Hindlimb muscle (tissue), 1 donor: Measurements from ENCODE around the gene S100B. TPM values are rescaled to one million over a fixed set of nuclear protein-coding genes. Genes with fewer than 3 reads are reported as not detected.
A peak's percentile ranks its signal among the peaks of the same experiment; 100 is the strongest.
"Not testable (repeated sequence)": the region's sequence is repeated elsewhere in the genome, so short reads cannot be mapped to it uniquely, and the experiment has no call there.

ENCODE experiments used
- DNase-seq: peaks from one replicate; pipeline ENCODE4 v3.0.0-alpha.2; 2013
- polyA plus RNA-seq: library from polyadenylated mRNA; unstranded; fragments of 120-200 nt; gene quantifications from one replicate; pipeline ENCODE4 v1.2.1, GENCODE V29; 2013; ENCODE audit not compliant: insufficient read length

Gene S100B
- 10.1 TPM for polyA plus RNA-seq

GRCh38 chr21:46604975-46605766 is at the start of gene S100B:
Gene S100B (minus strand): TSS chr21:46605082. CDS start chr21:46602415, 2,667 bp downstream.
- peak; percentile 10 for DNase-seq

- DNase-seq, result no peak
These were observed 46.2 kb upstream of the S100B start for GRCh38 chr21:46651121-46651520.

- DNase-seq, result no peak
These were observed 45.7 kb upstream of the S100B start for GRCh38 chr21:46650476-46651098.

GRCh38 chr21:46649356-46649755 is 44.5 kb upstream of the S100B start:
- no peak for DNase-seq

- no peak for DNase-seq
These were observed 43.7 kb upstream of the S100B start for GRCh38 chr21:46648539-46648938.

GRCh38 chr21:46646541-46647154 is 41.8 kb upstream of the S100B start:
- no peak for DNase-seq

- no peak for DNase-seq
These were observed 41.0 kb upstream of the S100B start for GRCh38 chr21:46645840-46646239.

GRCh38 chr21:46643379-46644177 is 38.7 kb upstream of the S100B start:
- DNase-seq, result no peak

- no peak for DNase-seq
These were observed 36.8 kb upstream of the S100B start for GRCh38 chr21:46641656-46642055.

GRCh38 chr21:46639489-46640386 is 34.9 kb upstream of the S100B start:
- no peak for DNase-seq

GRCh38 chr21:46637952-46638746 is 33.3 kb upstream of the S100B start:
- no peak for DNase-seq

- no peak for DNase-seq
These were observed 31.8 kb upstream of the S100B start for GRCh38 chr21:46636550-46637285.

GRCh38 chr21:46636181-46636512 is 31.3 kb upstream of the S100B start:
- DNase-seq, result no peak

GRCh38 chr21:46635324-46636180 is 30.7 kb upstream of the S100B start, which contains the start of gene PRMT2:
Gene PRMT2 (plus strand): TSS chr21:46635674. CDS start chr21:46636952, 1,278 bp downstream.
- DNase-seq, result peak; percentile 99

- peak; percentile 90 for DNase-seq
These were observed 30.1 kb upstream of the S100B start for GRCh38 chr21:46634966-46635323.

GRCh38 chr21:46634427-46634826 is 29.5 kb upstream of the S100B start:
- no peak for DNase-seq

- DNase-seq, result no peak
These were observed 28.7 kb upstream of the S100B start for GRCh38 chr21:46633566-46633965.

- DNase-seq, result not testable (repeated sequence)
These were observed 26.0 kb upstream of the S100B start for GRCh38 chr21:46630915-46631314.

GRCh38 chr21:46628868-46629267 is 24.0 kb upstream of the S100B start:
- DNase-seq, result no peak
